HCT116 (cell line): ENCODE measurements around the gene IRF3. TPM values are rescaled to one million over a fixed set of nuclear protein-coding genes. Genes with fewer than 3 reads are reported as not detected.

ENCODE experiments used
- ATAC-seq: fragments of 200-7000 bp; cut with Tn5 transposase; 2 replicates; pipeline ENCODE4 v1.9.1; 2020; ENCODE audit warnings: mild to moderate bottlenecking, moderate library complexity
- BruUV-seq: library from RNA; stranded (reverse); fragments of 400-500 nt; replicated peaks from 2 replicates; lab custom pipeline; 2021; lab: Mats Ljungman, UMichigan
- CTCF ChIA-PET: fragments of 300-600 bp; sonication (Branson Sonifier 250); formaldehyde crosslinking; loops from one replicate; lab custom pipeline; 2021; ENCODE audit warnings: antibody characterized with exemption; lab: Charles Lee
- POLR2A ChIA-PET: fragments of 300-600, 350-600 bp; sonication (Branson Sonifier 250); formaldehyde crosslinking; loops from one replicate; lab custom pipeline; 2021; ENCODE audit warnings: antibody characterized with exemption; lab: Charles Lee
- RAD21 ChIA-PET, 2 experiments: fragments of 300-600 bp; sonication (Branson Sonifier 250); formaldehyde crosslinking; loops; one replicate each; lab custom pipeline; 2023; ENCODE audit warnings: low total read pairs in 2 of 2; ENCODE audit not compliant: uncharacterized antibody in 2 of 2, unreplicated experiment in 2 of 2, low non-redundant PET in 1 of 2; lab: Charles Lee
- DNase-seq: peaks from one replicate; pipeline ENCODE4 v3.0.0-alpha.2; 2010; ENCODE audit warnings: low read depth, low spot score
- H2AFZ ChIP-seq: fragments of 200-600 bp; shearing (Covaris generic), sonication (generic); 2 replicates; pipeline ENCODE4 v1.6.1; 2017; ENCODE audit warnings: low read depth, mixed run types, mixed read lengths, antibody characterized with exemption, low read length; ENCODE audit not compliant: poor library complexity, severe bottlenecking
- H3K27ac ChIP-seq: 2 replicates; pipeline ENCODE4 v1.5.1; 2012; ENCODE audit warnings: low read depth, low read length
- H3K27me3 ChIP-seq: fragments of 200-600 bp; sonication (generic); 2 replicates; pipeline ENCODE4 v1.6.1; 2016; ENCODE audit warnings: mixed run types, low read length, mixed read lengths; ENCODE audit not compliant: insufficient read depth
- H3K36me3 ChIP-seq, 2 experiments: fragments of 200-500 bp in 1 of 2; fragments of 200-600 bp in 1 of 2; sonication (Bioruptor generic) in 1 of 2; sonication (generic) in 1 of 2; 2 replicates each; pipeline versions ENCODE4 v1.5.1 to v1.6.1; 2014 to 2016; ENCODE audit warnings: low read length in 2 of 2, inconsistent platforms in 1 of 2, mixed read lengths in 1 of 2, mixed run types in 1 of 2; ENCODE audit not compliant: insufficient read depth in 2 of 2, control insufficient read depth in 1 of 2
- H3K4me1 ChIP-seq, 2 experiments: fragments of 200-600 bp in 1 of 2; sonication (generic) in 1 of 2; 2 replicates each; pipeline versions ENCODE4 v1.5.1 to v1.6.1; 2012 to 2017; ENCODE audit warnings: low read length in 2 of 2, inconsistent platforms in 1 of 2, mild to moderate bottlenecking in 1 of 2, mixed read lengths in 1 of 2, mixed run types in 1 of 2, moderate library complexity in 1 of 2; ENCODE audit not compliant: insufficient read depth in 2 of 2, control insufficient read depth in 1 of 2
- H3K4me2 ChIP-seq: fragments of 200-600 bp; sonication (generic); 2 replicates; pipeline ENCODE4 v1.6.1; 2017; ENCODE audit warnings: mixed run types, low read length, mixed read lengths
- H3K4me3 ChIP-seq, 2 experiments: fragments of 200-600 bp in 1 of 2; sonication (generic) in 1 of 2; replicated peaks in 1 of 2; 2 replicates each; pipeline ENCODE4 v1.5.1; 2011 to 2016; ENCODE audit warnings: low read length in 2 of 2, control low read depth in 1 of 2, low read depth in 1 of 2, mild to moderate bottlenecking in 1 of 2, mixed read lengths in 1 of 2, mixed run types in 1 of 2
- H3K79me2 ChIP-seq: fragments of 200-600 bp; sonication (generic); 2 replicates; pipeline ENCODE4 v1.6.1; 2017; ENCODE audit warnings: mild to moderate bottlenecking, mixed run types, low read length, moderate library complexity, mixed read lengths; ENCODE audit not compliant: insufficient read depth
- H3K9ac ChIP-seq: fragments of 200-600 bp; sonication (generic); 2 replicates; pipeline ENCODE4 v1.6.1; 2016; ENCODE audit warnings: low read length, mixed read lengths
- H3K9me2 ChIP-seq: fragments of 200-600 bp; sonication (generic), shearing (Covaris generic); 2 replicates; pipeline ENCODE4 v1.6.1; 2017; ENCODE audit warnings: mixed run types, mild to moderate bottlenecking, moderate library complexity; ENCODE audit not compliant: insufficient read depth
- H3K9me3 ChIP-seq, 2 experiments: fragments of 200-500 bp in 1 of 2; fragments of 200-600 bp in 1 of 2; sonication (Bioruptor generic) in 1 of 2; sonication (generic) in 1 of 2; 2 replicates each; pipeline ENCODE4 v1.6.1; 2014 to 2017; ENCODE audit warnings: low read length in 2 of 2, mixed read lengths in 2 of 2, inconsistent platforms in 1 of 2, low read depth in 1 of 2, mild to moderate bottlenecking in 1 of 2, mixed run types in 1 of 2, moderate library complexity in 1 of 2; ENCODE audit not compliant: control insufficient read depth in 1 of 2, insufficient read depth in 1 of 2
- H4K20me1 ChIP-seq: fragments of 200-600 bp; sonication (generic), shearing (Covaris generic); 2 replicates; pipeline ENCODE4 v1.6.1; 2017; ENCODE audit warnings: mixed run types, mild to moderate bottlenecking, moderate library complexity; ENCODE audit not compliant: insufficient read depth
- ATF3 ChIP-seq: IDR thresholded peaks from 2 replicates; pipeline ENCODE4 v1.6.1; 2012
- EGR1 ChIP-seq: IDR thresholded peaks from 2 replicates; pipeline ENCODE4 v1.6.1; 2012; ENCODE audit warnings: low read depth
- ELF1 ChIP-seq: IDR thresholded peaks from 2 replicates; pipeline ENCODE4 v1.6.1; 2012; ENCODE audit warnings: low read depth, borderline replicate concordance
- EZH2phosphoT487 ChIP-seq: fragments of 200-600 bp; IDR thresholded peaks from 2 replicates; pipeline ENCODE4 v1.6.1; 2018; ENCODE audit warnings: antibody characterized with exemption, borderline replicate concordance
- JUND ChIP-seq: IDR thresholded peaks from 2 replicates; pipeline ENCODE4 v1.6.1; 2012
- MAX ChIP-seq: IDR thresholded peaks from 2 replicates; pipeline ENCODE4 v1.6.1; 2012
- POLR2AphosphoS5 ChIP-seq: IDR thresholded peaks from 2 replicates; pipeline ENCODE4 v1.6.1; 2011; ENCODE audit warnings: mild to moderate bottlenecking, low read depth, low read length, moderate library complexity
- SRF ChIP-seq: IDR thresholded peaks from 2 replicates; pipeline ENCODE4 v1.6.1; 2012; ENCODE audit warnings: low read depth
- TCF7L2 ChIP-seq: IDR thresholded peaks from 2 replicates; pipeline ENCODE4 v1.7.0; 2011; ENCODE audit warnings: borderline replicate concordance, inconsistent platforms; ENCODE audit not compliant: insufficient read depth, insufficient read length; ENCODE audit errors: extremely low read depth
- ZBTB33 ChIP-seq: IDR thresholded peaks from 2 replicates; pipeline ENCODE4 v1.6.1; 2011; ENCODE audit warnings: mild to moderate bottlenecking, low read length, moderate library complexity; ENCODE audit not compliant: insufficient replicate concordance; ENCODE audit errors: extremely low read depth
- ZFX ChIP-seq: fragments of 450-650 bp; IDR thresholded peaks from 2 replicates; pipeline ENCODE4 v1.6.1; 2017
- ZNF274 ChIP-seq: fragments of 200-500 bp; sonication (Bioruptor generic); IDR thresholded peaks from 2 replicates; pipeline ENCODE4 v1.6.1; 2014; ENCODE audit warnings: mild to moderate bottlenecking, low read depth, low read length, inconsistent platforms
- intact Hi-C: fragments of 100-400 bp; cut with micrococcal nuclease; formaldehyde crosslinking; loops from 2 replicates; pipeline ENCODE4 v1.10.0; 2022
- total RNA-seq: library from RNA; stranded (reverse); gene quantifications from one replicate; pipeline ENCODE4 v1.2.1, GENCODE V29; 2021; ENCODE audit not compliant: unreplicated experiment

Gene IRF3
- total RNA-seq, 1 experiment from 2014 or later = 129 TPM

- POLR2A ChIA-PET = no interaction called here
- no peak for ATAC-seq
- H3K79me2 ChIP-seq = peaks cover 42% of the 10 kb centered on the region
- H2AFZ ChIP-seq = no peak overlapping the region
- CTCF ChIA-PET = interaction anchor here (0.9 kb wide), 1 partner anchor 10 kb away, joined by 3 read pairs; no protein-coding TSS in a partner anchor
- no peak for DNase-seq
- H3K4me3 ChIP-seq = no peak overlapping the region
- no peaks in the 10 kb centered on the region for H3K9me3 ChIP-seq
- no peaks in the 10 kb centered on the region for H3K9me2 ChIP-seq
- H3K36me3 ChIP-seq = peaks cover 41 to 51% of the 10 kb centered on the region in 2 experiments
- H3K27ac ChIP-seq = no peak overlapping the region
- intact Hi-C loops = no loop called here
- H3K4me2 ChIP-seq = no peak overlapping the region
- peaks cover 18% of the 10 kb centered on the region; the same call in 1 of the 2 replicates for H4K20me1 ChIP-seq
- RAD21 ChIA-PET = no interaction called here
- BruUV-seq = no TSS peak
- no peak for TF ChIP-seq JUND
- TF ChIP-seq POLR2AphosphoS5 = no peak
- no peak for TF ChIP-seq ZNF274
- TF ChIP-seq ZFX = no peak
- TF ChIP-seq EGR1 = no peak
- TF ChIP-seq ELF1 = no peak
- no peak for TF ChIP-seq TCF7L2
- no peak for TF ChIP-seq ZBTB33
- TF ChIP-seq SRF = no peak
- no peak for TF ChIP-seq MAX
- TF ChIP-seq ATF3 = no peak
- no peak for TF ChIP-seq EZH2phosphoT487
- H3K27me3 ChIP-seq = no peaks in the 10 kb centered on the region
- no peak overlapping the region for H3K9ac ChIP-seq
- peaks cover 0 to 26% of the 10 kb centered on the region in 2 experiments; a peak in 2 of 4 replicates for H3K4me1 ChIP-seq
Observed at GRCh38 chr19:49686503-49687088, 20.9 kb upstream of the IRF3 start.
